ENCODE measurements around the gene SYT7. TPM values are rescaled to one million over a fixed set of nuclear protein-coding genes. Genes with fewer than 3 reads are reported as not detected.

SYT7 gene
- total RNA-seq, 4 donors from 2014 or later: 2.1 to 10.0 (median 5.9) TPM

- no peaks in the 10 kb centered on the region for H3K36me3 ChIP-seq
- H3K9me3 ChIP-seq: no peaks in the 10 kb centered on the region
- peak; percentile 22 to 28 for DNase-seq
- intact Hi-C loops (cut with DNase I; ENCODE audit: low total_unique reads): no loop called here
- no peak overlapping the region for H3K27ac ChIP-seq
- H3K27me3 ChIP-seq: no peaks in the 10 kb centered on the region
- no peak for TF ChIP-seq POLR2A (IDR thresholded peaks at IDR 0.05)
- no peaks in the 10 kb centered on the region for H3K4me1 ChIP-seq
- no peak overlapping the region for H3K4me3 ChIP-seq
Observed at GRCh38 chr11:61541598-61541997, 39.3 kb downstream of the SYT7 start.

- intact Hi-C loops (cut with DNase I; ENCODE audit: low total_unique reads): no loop called here
- TF ChIP-seq CTCF (IDR thresholded peaks at IDR 0.05): no peak
- no peak for TF ChIP-seq POLR2A (IDR thresholded peaks at IDR 0.05)
- H3K4me1 ChIP-seq: no peaks in the 10 kb centered on the region
Observed at GRCh38 chr11:61540528-61540927, 40.3 kb downstream of the SYT7 start.

GRCh38 chr11:61539831-61540357 lies 41.0 kb downstream of the SYT7 start:
- Histone ChIP-seq H3K9me3 (no peaks in the 10 kb centered on the region), H3K36me3 (no peaks in the 10 kb centered on the region), H3K4me1 (no peaks in the 10 kb centered on the region), H3K4me3 (no peak overlapping the region), H3K27me3 (no peaks in the 10 kb centered on the region), H3K27ac (no peak overlapping the region)
- intact Hi-C loops (cut with DNase I; ENCODE audit: low total_unique reads): no loop called here
- no peak for TF ChIP-seq CTCF (IDR thresholded peaks at IDR 0.05)
- TF ChIP-seq POLR2A (IDR thresholded peaks at IDR 0.05): no peak
- DNase-seq: no peak

More at GRCh38 chr11:61540528-61540927, 40.3 kb downstream of the SYT7 start:
- Histone ChIP-seq H3K27ac (no peak overlapping the region), H3K36me3 (no peaks in the 10 kb centered on the region), H3K4me3 (no peak overlapping the region), H3K27me3 (no peaks in the 10 kb centered on the region), H3K9me3 (no peaks in the 10 kb centered on the region)
- DNase-seq: no peak

GRCh38 chr11:61539006-61539405 lies 41.9 kb downstream of the SYT7 start:
- no peaks in the 10 kb centered on the region for H3K4me1 ChIP-seq
- no peak overlapping the region for H3K4me3 ChIP-seq
- intact Hi-C loops (cut with DNase I; ENCODE audit: low total_unique reads): no loop called here
- TF ChIP-seq POLR2A (IDR thresholded peaks at IDR 0.05): no peak
- TF ChIP-seq CTCF (IDR thresholded peaks at IDR 0.05): no peak
- H3K27me3 ChIP-seq: no peaks in the 10 kb centered on the region
- H3K27ac ChIP-seq: no peak overlapping the region
- no peaks in the 10 kb centered on the region for H3K9me3 ChIP-seq
- peak in 1 of 2 donors; percentile 46 for DNase-seq
- no peaks in the 10 kb centered on the region for H3K36me3 ChIP-seq

GRCh38 chr11:61538636-61538961 lies 42.3 kb downstream of the SYT7 start:
- TF ChIP-seq POLR2A (IDR thresholded peaks at IDR 0.05): no peak
- no peak for TF ChIP-seq CTCF (IDR thresholded peaks at IDR 0.05)
- intact Hi-C loops (cut with DNase I; ENCODE audit: low total_unique reads): no loop called here
- H3K27ac ChIP-seq: no peak overlapping the region
- DNase-seq: no peak
- H3K4me1 ChIP-seq: no peaks in the 10 kb centered on the region
- H3K9me3 ChIP-seq: no peaks in the 10 kb centered on the region
- no peaks in the 10 kb centered on the region for H3K36me3 ChIP-seq
- H3K4me3 ChIP-seq: no peak overlapping the region
- H3K27me3 ChIP-seq: no peaks in the 10 kb centered on the region

- intact Hi-C loops (cut with DNase I; ENCODE audit: low total_unique reads): no loop called here
- DNase-seq: no peak
- H3K27ac ChIP-seq: no peak overlapping the region
- no peaks in the 10 kb centered on the region for H3K36me3 ChIP-seq
- no peaks in the 10 kb centered on the region for H3K9me3 ChIP-seq
- no peak for TF ChIP-seq POLR2A (IDR thresholded peaks at IDR 0.05)
- TF ChIP-seq CTCF (IDR thresholded peaks at IDR 0.05): no peak
- no peaks in the 10 kb centered on the region for H3K27me3 ChIP-seq
- no peak overlapping the region for H3K4me3 ChIP-seq
- no peaks in the 10 kb centered on the region for H3K4me1 ChIP-seq
Observed at GRCh38 chr11:61537326-61537725, 43.5 kb downstream of the SYT7 start.
